CD14-positive monocyte (primary cell): ENCODE data around the gene RHOH. TPM values are rescaled to one million over a fixed set of nuclear protein-coding genes. Genes with fewer than 3 reads are reported as not detected.

Experiments used
- DNase-seq, 3 donors: peaks; one replicate each; pipeline ENCODE4 v3.0.0-alpha.2; 2011 to 2022
- H2AFZ ChIP-seq: 2 replicates; pipeline ENCODE4 v1.6.0; 2012; ENCODE audit warnings: mild to moderate bottlenecking, low read depth, low read length, inconsistent platforms; ENCODE audit not compliant: insufficient read depth, poor library complexity, severe bottlenecking
- H3K27ac ChIP-seq, 2 donors: 1 replicate in 1 of 2; 2 replicates in 1 of 2; pipeline ENCODE4 v1.5.1; 2012 to 2013; ENCODE audit warnings: low read length in 2 of 2, control low read depth in 1 of 2, inconsistent platforms in 1 of 2, low read depth in 1 of 2, mild to moderate bottlenecking in 1 of 2
- H3K27me3 ChIP-seq, 2 donors: one replicate each; pipeline versions ENCODE4 v1.6.0 to v1.6.1; 2011 to 2013; ENCODE audit warnings: low read length in 2 of 2; ENCODE audit not compliant: control insufficient read depth in 2 of 2, insufficient read depth in 2 of 2
- H3K36me3 ChIP-seq, 2 donors: replicated peaks in 1 of 2; 1 replicate in 1 of 2; 2 replicates in 1 of 2; pipeline versions ENCODE4 v1.5.1 to v1.6.1; 2012 to 2013; ENCODE audit warnings: low read length in 2 of 2, control low read depth in 1 of 2, inconsistent platforms in 1 of 2, mild to moderate bottlenecking in 1 of 2; ENCODE audit not compliant: insufficient read depth in 2 of 2, control insufficient read depth in 1 of 2
- H3K4me1 ChIP-seq, 2 donors: 1 replicate in 1 of 2; 2 replicates in 1 of 2; pipeline versions ENCODE4 v1.5.1 to v1.6.1; 2012 to 2013; ENCODE audit warnings: low read length in 2 of 2, control low read depth in 1 of 2, inconsistent platforms in 1 of 2, mild to moderate bottlenecking in 1 of 2, moderate library complexity in 1 of 2; ENCODE audit not compliant: insufficient read depth in 2 of 2, control insufficient read depth in 1 of 2
- H3K4me2 ChIP-seq: replicated peaks from 2 replicates; pipeline ENCODE3; 2012; ENCODE audit warnings: low read length, moderate library complexity, mild to moderate bottlenecking; ENCODE audit not compliant: poor library complexity, severe bottlenecking; ENCODE audit errors: extremely low read depth
- H3K4me3 ChIP-seq, 3 experiments: fragments of 200-600 bp in 1 of 3; sonication (generic) in 1 of 3; replicated peaks in 1 of 3; 1 replicate in 2 of 3; 2 replicates in 1 of 3; pipeline ENCODE4 v1.5.1; 2011 to 2013; ENCODE audit warnings: low read length in 3 of 3, mild to moderate bottlenecking in 3 of 3, control low read depth in 2 of 3, low read depth in 2 of 3, inconsistent platforms in 1 of 3, moderate library complexity in 1 of 3
- H3K79me2 ChIP-seq: 2 replicates; pipeline ENCODE4 v1.6.0; 2012; ENCODE audit warnings: mild to moderate bottlenecking, control low read depth, inconsistent platforms, low read length, moderate library complexity; ENCODE audit not compliant: insufficient read depth
- H3K9ac ChIP-seq: 2 replicates; pipeline ENCODE4 v1.6.0; 2017; ENCODE audit warnings: low read length, mild to moderate bottlenecking; ENCODE audit not compliant: insufficient read depth, poor library complexity, severe bottlenecking
- H3K9me3 ChIP-seq, 2 donors: replicated peaks in 1 of 2; 1 replicate in 1 of 2; 2 replicates in 1 of 2; pipeline versions ENCODE4 v1.5.1 to v1.6.1; 2012 to 2013; ENCODE audit warnings: low read length in 2 of 2, control low read depth in 1 of 2; ENCODE audit not compliant: control insufficient read depth in 1 of 2, insufficient read depth in 1 of 2
- H4K20me1 ChIP-seq: 2 replicates; pipeline ENCODE4 v1.6.0; 2012; ENCODE audit warnings: mild to moderate bottlenecking, low read length, control low read depth, moderate library complexity; ENCODE audit not compliant: insufficient read depth
- H3K27ac Mint-ChIP-seq, 7 donors: one replicate each; pipeline ENCODE4 v1.8.0; 2020; ENCODE audit warnings: mild to moderate bottlenecking in 7 of 7, mixed read lengths in 7 of 7, moderate library complexity in 6 of 7, inconsistent platforms in 2 of 7
- H3K27me3 Mint-ChIP-seq, 3 donors: one replicate each; pipeline ENCODE4 v1.8.0; 2021 to 2022; ENCODE audit warnings: low read depth in 3 of 3, mild to moderate bottlenecking in 3 of 3, mixed read lengths in 3 of 3, moderate library complexity in 3 of 3, inconsistent platforms in 1 of 3
- H3K36me3 Mint-ChIP-seq, 2 donors: one replicate each; pipeline ENCODE4 v1.8.0; 2020; ENCODE audit warnings: mixed read lengths in 2 of 2, inconsistent platforms in 1 of 2, mild to moderate bottlenecking in 1 of 2
- H3K4me1 Mint-ChIP-seq: one replicate; pipeline ENCODE4 v1.8.0; 2020; ENCODE audit warnings: mild to moderate bottlenecking, mixed read lengths
- H3K4me3 Mint-ChIP-seq, 2 donors: one replicate each; pipeline ENCODE4 v1.8.0; 2020; ENCODE audit warnings: mild to moderate bottlenecking in 2 of 2, mixed read lengths in 2 of 2, moderate library complexity in 1 of 2
- H3K9me3 Mint-ChIP-seq, 7 donors: one replicate each; pipeline ENCODE4 v1.8.0; 2020 to 2022; ENCODE audit warnings: mixed read lengths in 7 of 7, mild to moderate bottlenecking in 6 of 7, moderate library complexity in 6 of 7, inconsistent platforms in 2 of 7
- WGBS: methylation state at CpG from one replicate; pipeline ENCODE4 v1.1.5; 2013; ENCODE audit warnings: missing lambda C conversion rate; ENCODE audit not compliant: insufficient coverage; 5-methylcytosine and 5-hydroxymethylcytosine counted together
- intact Hi-C, 2 donors: fragments of 100-400 bp; cut with micrococcal nuclease; formaldehyde crosslinking; loops; one replicate each; pipeline versions ENCODE4 v1.15.0 to v1.15.1; 2023
- polyA plus RNA-seq, 3 donors: library from polyadenylated mRNA; depleted of rRNA in 1 of 3; unstranded in 2 of 3; stranded (reverse) in 1 of 3; fragments of 300-500 nt in 2 of 3; fragments of >200 nt in 1 of 3; fragmentation: Illumina TruSeq in 2 of 3; gene quantifications; 1 replicate in 2 of 3; 2 replicates in 1 of 3; pipeline ENCODE4 v1.2.3, GENCODE V29; 2012 to 2021
- TF ChIP-seq, protein P1 (sequence below): fragments of 200-600 bp; IDR thresholded peaks from one replicate; pipeline ENCODE4 v1.8.0; 2022; ENCODE audit warnings: antibody characterized with exemption, mild to moderate bottlenecking

Gene RHOH
- polyA plus RNA-seq, 3 donors: 0.16 to 1.4 (median 1.2) TPM

DNA sequence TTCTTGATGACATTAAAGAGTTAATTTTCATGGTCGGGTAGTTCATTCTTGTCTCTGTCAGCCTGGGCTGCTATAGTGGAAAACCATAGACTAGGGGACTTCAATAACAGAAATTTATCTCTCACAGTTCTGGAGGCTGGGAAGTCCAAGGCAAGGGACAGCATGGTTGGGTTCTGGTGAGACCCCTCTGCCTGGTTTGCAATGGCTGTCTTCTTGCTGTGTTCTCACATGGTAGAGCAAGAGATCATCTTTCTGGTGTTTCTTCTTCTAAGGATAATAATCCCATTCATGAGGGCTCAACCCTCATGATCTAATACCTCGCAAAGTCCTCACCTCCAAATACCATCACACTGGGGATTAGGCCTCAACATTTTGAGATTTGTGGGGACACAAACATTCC is 50.1 kb downstream of the RHOH start:
- Histone ChIP-seq H3K9ac (no peak overlapping the region), H3K4me1 (peaks cover 21 to 38% of the 10 kb centered on the region in 2 donors), H3K79me2 (no peaks in the 10 kb centered on the region), H4K20me1 (no peaks in the 10 kb centered on the region), H3K27ac (no peak overlapping the region), H2AFZ (no peak overlapping the region), H3K4me3 (no peak overlapping the region), H3K4me2 (no peak overlapping the region), H3K9me3 (no peaks in the 10 kb centered on the region), H3K36me3 (no peaks in the 10 kb centered on the region), H3K27me3 (no peaks in the 10 kb centered on the region)
- peaks cover 35% of the 10 kb centered on the region for H3K4me1 Mint-ChIP-seq
- WGBS: no CpG with 5 or more reads among the region's 2 CpGs
- no peaks in the 10 kb centered on the region for H3K36me3 Mint-ChIP-seq
- no peak overlapping the region for H3K27ac Mint-ChIP-seq
- intact Hi-C loops: no loop called here
- DNase-seq: no peak
- H3K9me3 Mint-ChIP-seq: peaks cover 0 to 2% (median 0%) of the 10 kb centered on the region in 7 donors
- no peak overlapping the region for H3K4me3 Mint-ChIP-seq
- peaks cover 0 to 5% (median 1%) of the 10 kb centered on the region in 3 donors for H3K27me3 Mint-ChIP-seq
- TF ChIP-seq, protein P1, sequence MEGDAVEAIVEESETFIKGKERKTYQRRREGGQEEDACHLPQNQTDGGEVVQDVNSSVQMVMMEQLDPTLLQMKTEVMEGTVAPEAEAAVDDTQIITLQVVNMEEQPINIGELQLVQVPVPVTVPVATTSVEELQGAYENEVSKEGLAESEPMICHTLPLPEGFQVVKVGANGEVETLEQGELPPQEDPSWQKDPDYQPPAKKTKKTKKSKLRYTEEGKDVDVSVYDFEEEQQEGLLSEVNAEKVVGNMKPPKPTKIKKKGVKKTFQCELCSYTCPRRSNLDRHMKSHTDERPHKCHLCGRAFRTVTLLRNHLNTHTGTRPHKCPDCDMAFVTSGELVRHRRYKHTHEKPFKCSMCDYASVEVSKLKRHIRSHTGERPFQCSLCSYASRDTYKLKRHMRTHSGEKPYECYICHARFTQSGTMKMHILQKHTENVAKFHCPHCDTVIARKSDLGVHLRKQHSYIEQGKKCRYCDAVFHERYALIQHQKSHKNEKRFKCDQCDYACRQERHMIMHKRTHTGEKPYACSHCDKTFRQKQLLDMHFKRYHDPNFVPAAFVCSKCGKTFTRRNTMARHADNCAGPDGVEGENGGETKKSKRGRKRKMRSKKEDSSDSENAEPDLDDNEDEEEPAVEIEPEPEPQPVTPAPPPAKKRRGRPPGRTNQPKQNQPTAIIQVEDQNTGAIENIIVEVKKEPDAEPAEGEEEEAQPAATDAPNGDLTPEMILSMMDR: no peak

DNA sequence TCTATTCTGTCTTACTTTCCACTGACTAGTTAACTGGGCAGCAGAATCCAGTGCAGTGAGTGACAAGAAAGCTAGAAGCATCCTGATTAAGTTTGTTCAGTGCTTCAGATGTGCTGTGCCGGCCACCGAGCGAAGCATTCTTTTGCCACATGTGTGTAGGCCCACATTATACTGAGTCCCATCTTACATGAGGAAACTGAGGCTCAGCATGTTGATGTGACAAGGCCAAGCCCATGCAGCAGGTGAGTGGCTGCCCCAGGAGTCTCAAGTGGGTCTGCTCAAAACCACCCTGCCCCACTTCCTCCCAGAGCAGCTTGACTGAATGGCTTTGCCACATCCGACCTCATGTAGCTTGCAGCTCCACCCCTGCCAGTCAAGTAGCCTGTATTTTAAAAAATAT is 50.5 kb downstream of the RHOH start:
- no peaks in the 10 kb centered on the region for H3K79me2 ChIP-seq
- H3K27ac Mint-ChIP-seq: no peak overlapping the region
- H3K36me3 Mint-ChIP-seq: no peaks in the 10 kb centered on the region
- H3K4me3 ChIP-seq: no peak overlapping the region
- no peak overlapping the region for H3K4me2 ChIP-seq
- no peak overlapping the region for H3K4me3 Mint-ChIP-seq
- no peaks in the 10 kb centered on the region for H4K20me1 ChIP-seq
- peaks cover 0 to 5% (median 1%) of the 10 kb centered on the region in 3 donors for H3K27me3 Mint-ChIP-seq
- no peak overlapping the region for H3K27ac ChIP-seq
- TF ChIP-seq, protein P1: no peak
- DNase-seq: no peak
- intact Hi-C loops: no loop called here
- H2AFZ ChIP-seq: no peak overlapping the region
- no peaks in the 10 kb centered on the region for H3K27me3 ChIP-seq
- 78% methylated on average over 3 of the region's 4 CpGs for WGBS
- H3K9me3 Mint-ChIP-seq: peaks cover 0 to 2% (median 0%) of the 10 kb centered on the region in 7 donors
- H3K4me1 Mint-ChIP-seq: peaks cover 30% of the 10 kb centered on the region
- no peak overlapping the region for H3K9ac ChIP-seq
- H3K4me1 ChIP-seq: peaks cover 16 to 34% of the 10 kb centered on the region in 2 donors
- H3K36me3 ChIP-seq: no peaks in the 10 kb centered on the region
- H3K9me3 ChIP-seq: no peaks in the 10 kb centered on the region
